HCT116 (cell line): ENCODE data around the gene NYAP1. TPM values are rescaled to one million over a fixed set of nuclear protein-coding genes. Genes with fewer than 3 reads are reported as not detected.

Experiments used
- ATAC-seq: fragments of 200-7000 bp; cut with Tn5 transposase; 2 replicates; pipeline ENCODE4 v1.9.1; 2020; ENCODE audit warnings: mild to moderate bottlenecking, moderate library complexity
- BruUV-seq: library from RNA; stranded (reverse); fragments of 400-500 nt; replicated peaks from 2 replicates; lab custom pipeline; 2021; lab: Mats Ljungman, UMichigan
- CTCF ChIA-PET: fragments of 300-600 bp; sonication (Branson Sonifier 250); formaldehyde crosslinking; loops from one replicate; lab custom pipeline; 2021; ENCODE audit warnings: antibody characterized with exemption; lab: Charles Lee
- POLR2A ChIA-PET: fragments of 300-600, 350-600 bp; sonication (Branson Sonifier 250); formaldehyde crosslinking; loops from one replicate; lab custom pipeline; 2021; ENCODE audit warnings: antibody characterized with exemption; lab: Charles Lee
- RAD21 ChIA-PET, 2 experiments: fragments of 300-600 bp; sonication (Branson Sonifier 250); formaldehyde crosslinking; loops; one replicate each; lab custom pipeline; 2023; ENCODE audit warnings: low total read pairs in 2 of 2; ENCODE audit not compliant: uncharacterized antibody in 2 of 2, unreplicated experiment in 2 of 2, low non-redundant PET in 1 of 2; lab: Charles Lee
- DNase-seq: peaks from one replicate; pipeline ENCODE4 v3.0.0-alpha.2; 2010; ENCODE audit warnings: low read depth, low spot score
- H2AFZ ChIP-seq: fragments of 200-600 bp; shearing (Covaris generic), sonication (generic); 2 replicates; pipeline ENCODE4 v1.6.1; 2017; ENCODE audit warnings: low read depth, mixed run types, mixed read lengths, antibody characterized with exemption, low read length; ENCODE audit not compliant: poor library complexity, severe bottlenecking
- H3K27ac ChIP-seq: 2 replicates; pipeline ENCODE4 v1.5.1; 2012; ENCODE audit warnings: low read depth, low read length
- H3K27me3 ChIP-seq: fragments of 200-600 bp; sonication (generic); 2 replicates; pipeline ENCODE4 v1.6.1; 2016; ENCODE audit warnings: mixed run types, low read length, mixed read lengths; ENCODE audit not compliant: insufficient read depth
- H3K36me3 ChIP-seq, 2 experiments: fragments of 200-500 bp in 1 of 2; fragments of 200-600 bp in 1 of 2; sonication (Bioruptor generic) in 1 of 2; sonication (generic) in 1 of 2; 2 replicates each; pipeline versions ENCODE4 v1.5.1 to v1.6.1; 2014 to 2016; ENCODE audit warnings: low read length in 2 of 2, inconsistent platforms in 1 of 2, mixed read lengths in 1 of 2, mixed run types in 1 of 2; ENCODE audit not compliant: insufficient read depth in 2 of 2, control insufficient read depth in 1 of 2
- H3K4me1 ChIP-seq, 2 experiments: fragments of 200-600 bp in 1 of 2; sonication (generic) in 1 of 2; 2 replicates each; pipeline versions ENCODE4 v1.5.1 to v1.6.1; 2012 to 2017; ENCODE audit warnings: low read length in 2 of 2, inconsistent platforms in 1 of 2, mild to moderate bottlenecking in 1 of 2, mixed read lengths in 1 of 2, mixed run types in 1 of 2, moderate library complexity in 1 of 2; ENCODE audit not compliant: insufficient read depth in 2 of 2, control insufficient read depth in 1 of 2
- H3K4me2 ChIP-seq: fragments of 200-600 bp; sonication (generic); 2 replicates; pipeline ENCODE4 v1.6.1; 2017; ENCODE audit warnings: mixed run types, low read length, mixed read lengths
- H3K4me3 ChIP-seq, 2 experiments: fragments of 200-600 bp in 1 of 2; sonication (generic) in 1 of 2; replicated peaks in 1 of 2; 2 replicates each; pipeline ENCODE4 v1.5.1; 2011 to 2016; ENCODE audit warnings: low read length in 2 of 2, control low read depth in 1 of 2, low read depth in 1 of 2, mild to moderate bottlenecking in 1 of 2, mixed read lengths in 1 of 2, mixed run types in 1 of 2
- H3K79me2 ChIP-seq: fragments of 200-600 bp; sonication (generic); 2 replicates; pipeline ENCODE4 v1.6.1; 2017; ENCODE audit warnings: mild to moderate bottlenecking, mixed run types, low read length, moderate library complexity, mixed read lengths; ENCODE audit not compliant: insufficient read depth
- H3K9ac ChIP-seq: fragments of 200-600 bp; sonication (generic); 2 replicates; pipeline ENCODE4 v1.6.1; 2016; ENCODE audit warnings: low read length, mixed read lengths
- H3K9me2 ChIP-seq: fragments of 200-600 bp; sonication (generic), shearing (Covaris generic); 2 replicates; pipeline ENCODE4 v1.6.1; 2017; ENCODE audit warnings: mixed run types, mild to moderate bottlenecking, moderate library complexity; ENCODE audit not compliant: insufficient read depth
- H3K9me3 ChIP-seq, 2 experiments: fragments of 200-500 bp in 1 of 2; fragments of 200-600 bp in 1 of 2; sonication (Bioruptor generic) in 1 of 2; sonication (generic) in 1 of 2; 2 replicates each; pipeline ENCODE4 v1.6.1; 2014 to 2017; ENCODE audit warnings: low read length in 2 of 2, mixed read lengths in 2 of 2, inconsistent platforms in 1 of 2, low read depth in 1 of 2, mild to moderate bottlenecking in 1 of 2, mixed run types in 1 of 2, moderate library complexity in 1 of 2; ENCODE audit not compliant: control insufficient read depth in 1 of 2, insufficient read depth in 1 of 2
- H4K20me1 ChIP-seq: fragments of 200-600 bp; sonication (generic), shearing (Covaris generic); 2 replicates; pipeline ENCODE4 v1.6.1; 2017; ENCODE audit warnings: mixed run types, mild to moderate bottlenecking, moderate library complexity; ENCODE audit not compliant: insufficient read depth
- ATF3 ChIP-seq: IDR thresholded peaks from 2 replicates; pipeline ENCODE4 v1.6.1; 2012
- CBX3 ChIP-seq: IDR thresholded peaks from 2 replicates; pipeline ENCODE4 v1.6.1; 2012; ENCODE audit warnings: low read depth
- CEBPB ChIP-seq: IDR thresholded peaks from 2 replicates; pipeline ENCODE4 v1.6.1; 2012; ENCODE audit warnings: low read depth
- EGR1 ChIP-seq: IDR thresholded peaks from 2 replicates; pipeline ENCODE4 v1.6.1; 2012; ENCODE audit warnings: low read depth
- ELF1 ChIP-seq: IDR thresholded peaks from 2 replicates; pipeline ENCODE4 v1.6.1; 2012; ENCODE audit warnings: low read depth, borderline replicate concordance
- EZH2 ChIP-seq: fragments of 200-600 bp; sonication (generic); IDR thresholded peaks from 2 replicates; pipeline ENCODE4 v1.6.1; 2017; ENCODE audit warnings: antibody characterized with exemption, mixed run types
- EZH2phosphoT487 ChIP-seq: fragments of 200-600 bp; IDR thresholded peaks from 2 replicates; pipeline ENCODE4 v1.6.1; 2018; ENCODE audit warnings: antibody characterized with exemption, borderline replicate concordance
- FOSL1 ChIP-seq: IDR thresholded peaks from 2 replicates; pipeline ENCODE4 v1.6.1; 2012; ENCODE audit warnings: low read depth
- POLR2A ChIP-seq: IDR thresholded peaks from 2 replicates; pipeline ENCODE4 v1.7.0; 2011; ENCODE audit warnings: borderline replicate concordance; ENCODE audit not compliant: insufficient read depth, insufficient read length; ENCODE audit errors: extremely low read depth
- POLR2AphosphoS5 ChIP-seq: IDR thresholded peaks from 2 replicates; pipeline ENCODE4 v1.6.1; 2011; ENCODE audit warnings: mild to moderate bottlenecking, low read depth, low read length, moderate library complexity
- RAD21 ChIP-seq: IDR thresholded peaks from 2 replicates; pipeline ENCODE4 v1.6.1; 2012; ENCODE audit warnings: low read depth, mild to moderate bottlenecking
- REST ChIP-seq: IDR thresholded peaks from 2 replicates; pipeline ENCODE4 v1.6.1; 2012; ENCODE audit warnings: low read depth
- TCF7L2 ChIP-seq: IDR thresholded peaks from 2 replicates; pipeline ENCODE4 v1.7.0; 2011; ENCODE audit warnings: borderline replicate concordance, inconsistent platforms; ENCODE audit not compliant: insufficient read depth, insufficient read length; ENCODE audit errors: extremely low read depth
- YY1 ChIP-seq: IDR thresholded peaks from 2 replicates; pipeline ENCODE4 v1.6.1; 2011; ENCODE audit warnings: low read length, low read depth, moderate library complexity, mild to moderate bottlenecking; ENCODE audit not compliant: insufficient replicate concordance; ENCODE audit errors: extremely low read depth
- ZFX ChIP-seq: fragments of 450-650 bp; IDR thresholded peaks from 2 replicates; pipeline ENCODE4 v1.6.1; 2017
- ZNF274 ChIP-seq: fragments of 200-500 bp; sonication (Bioruptor generic); IDR thresholded peaks from 2 replicates; pipeline ENCODE4 v1.6.1; 2014; ENCODE audit warnings: mild to moderate bottlenecking, low read depth, low read length, inconsistent platforms
- intact Hi-C: fragments of 100-400 bp; cut with micrococcal nuclease; formaldehyde crosslinking; loops from 2 replicates; pipeline ENCODE4 v1.10.0; 2022
- total RNA-seq: library from RNA; stranded (reverse); gene quantifications from one replicate; pipeline ENCODE4 v1.2.1, GENCODE V29; 2021; ENCODE audit not compliant: unreplicated experiment

NYAP1 gene
- total RNA-seq, 1 experiment from 2014 or later, result 6.7 TPM

GRCh38 chr7:100489824-100490223 is 6.1 kb downstream of the NYAP1 start:
- Histone ChIP-seq H2AFZ (no peak overlapping the region), H3K36me3 (no peaks in the 10 kb centered on the region), H3K9me3 (no peaks in the 10 kb centered on the region), H3K4me1 (peaks cover 9 to 29% of the 10 kb centered on the region in 2 experiments), H3K9me2 (no peaks in the 10 kb centered on the region), H3K9ac (no peak overlapping the region), H4K20me1 (no peaks in the 10 kb centered on the region), H3K4me3 (no peak overlapping the region), H3K79me2 (no peaks in the 10 kb centered on the region), H3K4me2 (no peak overlapping the region), H3K27me3 (no peaks in the 10 kb centered on the region), H3K27ac (no peak overlapping the region)
- DNase-seq (no peak), ATAC-seq (peak; percentile 45)
- TF ChIP-seq RAD21 (no peak), ELF1 (no peak), YY1 (no peak), EZH2phosphoT487 (no peak), TCF7L2 (no peak), CBX3 (no peak), REST (no peak), ZNF274 (no peak), EZH2 (no peak), EGR1 (no peak), ATF3 (no peak), CEBPB (no peak), ZFX (no peak), POLR2A (no peak), FOSL1 (no peak), POLR2AphosphoS5 (no peak)
- ChIA-PET POLR2A (no interaction called here), CTCF (interaction anchor here (1.5 kb wide), 1 partner anchor 20 kb away, joined by 3 read pairs; no protein-coding TSS in a partner anchor), RAD21 (no interaction called here)
- intact Hi-C loops, result no loop called here
- BruUV-seq, result no TSS peak
